DMS 273 treated with DMSO at 0.1 percent for 48 hours (cell line): ENCODE results near the gene DCXR.

ENCODE experiments used
- DNase-seq: peaks from one replicate; lab custom pipeline; 2025; lab: John Stamatoyannopoulos, UW

DCXR gene

DNA sequence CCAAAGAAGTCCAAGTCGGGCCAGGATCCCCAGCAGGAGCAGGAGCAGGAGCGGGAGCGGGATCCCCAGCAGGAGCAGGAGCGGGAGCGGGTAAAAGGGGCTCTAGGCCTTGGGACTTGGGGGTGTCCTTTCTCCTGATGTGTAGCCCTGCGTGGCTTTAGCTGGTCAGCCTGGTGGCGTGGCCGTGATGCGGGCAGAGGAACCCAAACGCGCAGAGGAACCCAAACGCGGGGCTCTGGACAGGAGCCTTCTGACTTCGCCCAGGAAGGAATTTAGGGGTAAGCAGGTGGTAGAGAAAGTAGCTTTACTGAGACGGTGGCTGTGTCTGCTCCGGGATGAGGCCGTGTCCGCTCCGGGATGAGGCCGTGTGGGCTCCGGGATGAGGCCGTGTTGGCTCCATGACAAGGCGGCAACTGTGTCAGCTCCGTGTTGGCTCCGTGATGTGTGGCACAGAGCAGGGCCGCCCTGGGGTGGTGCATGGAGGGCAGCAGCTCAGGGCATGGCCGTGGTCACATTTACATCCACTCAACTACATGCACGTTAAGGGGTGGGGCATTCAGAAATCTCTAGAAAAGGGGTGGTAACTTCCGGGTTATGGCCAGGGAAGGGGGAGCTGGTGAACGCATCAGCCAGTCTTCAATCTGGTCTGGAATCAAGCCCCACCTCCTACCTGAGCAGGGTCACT is 40.6 kb downstream of the DCXR start:
- DNase-seq, result no peak

- no peak for DNase-seq
Observed at GRCh38 chr17:81996232-81996756, 41.2 kb downstream of the DCXR start.

DNA sequence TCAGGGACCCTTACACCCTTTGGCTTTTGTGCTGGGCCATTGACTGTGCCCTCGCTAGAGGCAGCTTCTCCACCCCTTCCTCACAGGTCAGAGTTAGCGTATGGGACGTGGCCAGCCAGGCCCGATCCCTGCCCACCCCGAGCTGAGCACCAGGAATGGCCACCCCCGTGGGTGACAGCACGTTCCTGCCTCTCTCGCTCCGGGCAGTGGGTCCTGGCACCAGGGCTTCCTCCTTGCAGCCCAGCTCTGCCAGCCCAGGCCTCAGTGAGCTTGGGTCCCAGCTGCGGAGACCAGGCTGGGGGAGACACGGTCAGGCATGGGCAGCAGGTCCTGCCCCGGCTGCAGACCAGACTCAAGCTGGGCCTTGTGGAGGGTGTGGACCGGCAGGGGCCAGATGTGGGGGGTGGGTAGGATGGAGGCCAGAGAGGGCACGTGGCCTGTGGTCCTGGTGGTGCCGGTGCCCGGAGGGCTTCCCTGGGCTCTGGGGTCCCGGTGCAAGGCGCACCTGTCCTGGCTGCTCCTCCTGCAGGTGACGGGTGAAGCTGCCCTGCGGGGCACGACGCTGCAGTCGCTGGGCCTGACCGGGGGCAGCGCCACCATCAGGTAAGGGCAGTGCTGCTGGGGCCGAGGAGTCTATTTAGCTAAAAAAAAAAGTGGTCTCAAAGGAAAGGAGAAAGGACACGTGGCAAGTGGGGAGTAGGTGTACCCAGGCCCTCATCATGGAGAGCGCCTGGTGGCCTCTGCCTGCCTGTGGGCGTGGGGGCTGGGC is 41.9 kb downstream of the DCXR start:
- no peak for DNase-seq

- no peak for DNase-seq
Observed at GRCh38 chr17:81994593-81995462, 42.7 kb downstream of the DCXR start.

DNA sequence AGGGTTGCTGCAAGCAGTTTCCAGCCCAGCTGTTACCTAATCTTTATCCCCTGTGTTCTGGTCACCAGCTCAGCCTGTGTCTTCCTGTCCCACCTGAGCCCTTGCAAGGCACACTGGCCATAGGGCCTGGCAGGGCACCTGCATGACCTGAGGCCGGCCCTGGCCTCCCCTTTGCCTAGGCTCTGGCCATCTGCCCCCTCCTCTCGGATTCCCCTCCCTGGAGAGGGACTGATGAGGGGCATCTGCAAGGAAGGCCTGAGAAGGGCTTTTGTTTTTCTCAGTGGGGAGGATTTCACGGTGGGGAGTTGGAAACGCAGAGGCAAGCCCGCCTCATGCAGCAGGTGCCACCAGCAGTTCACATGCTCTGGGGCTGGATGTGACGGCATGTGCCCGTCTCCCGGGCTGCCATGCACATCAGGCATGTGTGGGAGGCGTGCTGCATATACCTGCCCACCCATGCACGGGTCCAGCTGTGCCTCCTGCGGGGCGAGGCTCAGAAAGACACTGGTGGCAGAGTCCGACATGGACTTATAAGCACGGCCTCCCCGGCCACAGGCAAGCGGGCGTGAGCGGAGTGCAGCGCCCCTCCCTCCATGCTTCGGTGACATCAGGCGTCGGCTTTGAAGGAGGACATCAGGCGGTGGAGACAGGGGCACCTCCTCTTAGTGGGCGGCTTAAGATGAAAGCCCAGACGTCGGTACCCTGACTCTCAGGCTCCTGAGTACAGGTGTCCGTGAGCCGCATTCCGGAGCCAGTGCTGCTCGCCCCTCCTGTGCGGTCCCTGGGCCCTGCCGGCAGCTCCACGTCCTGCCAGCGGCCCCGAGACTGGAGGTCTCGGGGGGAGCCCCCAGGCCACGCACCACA is 43.5 kb downstream of the DCXR start:
- no peak for DNase-seq

- no peak for DNase-seq
Observed at GRCh38 chr17:81992306-81993102, 45.0 kb downstream of the DCXR start.

DNA sequence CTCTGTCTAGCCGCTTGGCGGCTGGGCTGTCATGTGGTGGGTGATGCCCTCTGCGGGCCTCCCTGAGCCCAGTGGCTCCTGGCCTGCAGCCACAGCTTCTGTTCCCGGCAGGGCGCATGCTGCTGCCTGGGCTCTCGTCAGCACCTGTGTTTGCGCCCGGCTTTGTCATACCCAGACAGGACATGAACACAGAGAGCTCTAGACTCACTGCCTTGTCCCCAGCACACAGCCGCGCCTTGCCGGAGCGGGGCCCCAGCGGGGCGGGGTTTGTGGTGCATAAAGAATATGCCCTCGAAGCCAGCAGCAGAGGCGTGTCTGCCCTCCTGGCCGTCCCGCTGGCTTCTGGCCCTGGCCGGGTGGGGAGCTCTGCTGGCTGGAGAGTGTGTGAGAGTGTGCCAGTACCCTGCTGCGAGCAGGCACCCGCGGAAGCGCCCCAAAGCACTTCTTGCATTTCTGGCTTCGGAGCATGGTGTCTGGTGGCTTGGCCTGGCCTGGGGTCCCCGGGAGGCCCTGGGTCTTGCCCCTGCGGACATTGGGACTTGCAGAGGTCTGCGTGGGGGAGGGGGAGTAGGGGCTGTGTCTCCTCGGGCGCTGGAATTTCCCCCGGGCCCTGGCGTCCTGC is 45.7 kb downstream of the DCXR start:
- peak; percentile 47 for DNase-seq

- no peak for DNase-seq
Observed at GRCh38 chr17:81990836-81991683, 46.4 kb downstream of the DCXR start.

- DNase-seq, result no peak
Observed at GRCh38 chr17:81987161-81987770, 50.2 kb downstream of the DCXR start.

DNA sequence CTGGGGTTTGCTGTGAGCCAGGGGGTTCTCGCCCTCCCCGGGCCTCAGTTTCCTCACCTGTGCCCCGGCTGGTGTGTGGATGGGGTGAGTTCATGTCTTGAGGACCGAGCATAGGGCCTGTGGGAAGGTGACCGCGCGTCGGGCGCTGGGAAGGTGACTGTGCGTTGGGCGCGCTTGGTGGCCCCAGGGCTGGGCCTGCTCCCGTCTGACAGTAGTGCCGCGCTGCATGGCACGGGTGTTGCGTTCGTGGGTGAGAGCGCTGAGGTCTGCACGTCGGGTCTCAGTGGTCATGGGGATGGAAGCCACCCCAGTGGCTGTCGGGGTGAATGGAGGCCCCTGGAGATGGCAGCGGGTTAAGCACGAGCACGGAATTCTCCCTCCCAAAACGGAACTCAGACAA is 50.9 kb downstream of the DCXR start:
- no peak for DNase-seq
